Endothelial cell of umbilical vein (primary cell): ENCODE measurements around the gene PPEF1. TPM values are rescaled to one million over a fixed set of nuclear protein-coding genes. Genes with fewer than 3 reads are reported as not detected.
A peak's percentile ranks its signal among the peaks of the same experiment; 100 is the strongest.

Experiments
- BruUV-seq: library from RNA; stranded (reverse); fragments of 400-500 nt; replicated peaks from 2 replicates; lab custom pipeline; 2021; lab: Mats Ljungman, UMichigan
- CTCF ChIA-PET: fragments of 300-600, 350-600 bp; sonication (Branson Sonifier 250); formaldehyde crosslinking; loops from one replicate; lab custom pipeline; 2021; ENCODE audit warnings: antibody characterized with exemption, inconsistent platforms; lab: Charles Lee
- POLR2A ChIA-PET: fragments of 300-600, 350-600 bp; sonication (Branson Sonifier 250); formaldehyde crosslinking; loops from one replicate; lab custom pipeline; 2021; ENCODE audit warnings: antibody characterized with exemption, inconsistent platforms; lab: Charles Lee
- DNase-seq: peaks from one replicate; pipeline ENCODE4 v3.0.0-alpha.2; 2011; ENCODE audit warnings: low read depth, low spot score
- FAIRE-seq: peaks from 2 replicates; lab custom pipeline; 2011; peaks lifted over from hg19 to GRCh38; lab: Jason Lieb, UNC
- H2AFZ ChIP-seq: 2 replicates; pipeline ENCODE4 v1.6.0; 2012; ENCODE audit warnings: low read depth, low read length, control low read depth, inconsistent platforms
- H3K27ac ChIP-seq: 2 replicates; pipeline ENCODE4 v1.5.1; 2011; ENCODE audit warnings: low read depth, mild to moderate bottlenecking, control low read depth, low read length, moderate library complexity; ENCODE audit not compliant: insufficient read depth
- H3K27me3 ChIP-seq, 2 experiments: 2 replicates each; pipeline versions ENCODE4 v1.6.0 to v1.6.1; 2011; ENCODE audit warnings: low read length in 2 of 2, mixed read lengths in 1 of 2; ENCODE audit not compliant: control insufficient read depth in 2 of 2, insufficient read depth in 2 of 2
- H3K36me3 ChIP-seq, 2 experiments: 2 replicates in 1 of 2; 3 replicates in 1 of 2; pipeline ENCODE4 v1.5.1; 2011; ENCODE audit warnings: low read length in 2 of 2, mild to moderate bottlenecking in 1 of 2, moderate library complexity in 1 of 2; ENCODE audit not compliant: control insufficient read depth in 2 of 2, insufficient read depth in 2 of 2; ENCODE audit errors: extremely low read depth in 1 of 2
- H3K4me1 ChIP-seq: 3 replicates; pipeline ENCODE4 v1.5.1; 2011; ENCODE audit warnings: mild to moderate bottlenecking, low read length; ENCODE audit not compliant: control insufficient read depth, insufficient read depth; ENCODE audit errors: extremely low read depth
- H3K4me2 ChIP-seq: 2 replicates; pipeline ENCODE4 v1.6.1; 2011; ENCODE audit warnings: low read length, control low read depth, mixed read lengths; ENCODE audit not compliant: insufficient read depth
- H3K4me3 ChIP-seq, 3 experiments: fragments of 200-600 bp in 1 of 3; sonication (generic), shearing (Covaris generic) in 1 of 3; replicated peaks in 1 of 3; 2 replicates each; pipeline ENCODE4 v1.5.1; 2011 to 2016; ENCODE audit warnings: control low read depth in 3 of 3, low read length in 3 of 3, mild to moderate bottlenecking in 2 of 3, inconsistent platforms in 1 of 3, low read depth in 1 of 3, moderate library complexity in 1 of 3; ENCODE audit not compliant: insufficient read depth in 1 of 3
- H3K79me2 ChIP-seq: 2 replicates; pipeline ENCODE4 v1.6.0; 2012; ENCODE audit warnings: low read length, inconsistent platforms; ENCODE audit not compliant: control insufficient read depth, insufficient read depth
- H3K9ac ChIP-seq: replicated peaks from 2 replicates; pipeline ENCODE3; 2011; ENCODE audit warnings: low read length, control low read depth; ENCODE audit not compliant: insufficient read depth; ENCODE audit errors: extremely low read depth
- H3K9me1 ChIP-seq: replicated peaks from 3 replicates; pipeline ENCODE4 v1.6.0; 2011; ENCODE audit warnings: mild to moderate bottlenecking, low read length; ENCODE audit not compliant: control insufficient read depth, insufficient read depth; ENCODE audit errors: extremely low read depth
- H3K9me3 ChIP-seq: replicated peaks from 2 replicates; pipeline ENCODE4 v1.5.1; 2012; ENCODE audit warnings: low read length, inconsistent platforms; ENCODE audit not compliant: control insufficient read depth, insufficient read depth
- H4K20me1 ChIP-seq: replicated peaks from 2 replicates; pipeline ENCODE3; 2011; ENCODE audit warnings: mild to moderate bottlenecking, low read length; ENCODE audit not compliant: control insufficient read depth, insufficient read depth; ENCODE audit errors: extremely low read depth
- CTCF ChIP-seq, 2 donors: IDR thresholded peaks; 1 replicate in 1 of 2; 2 replicates in 1 of 2; pipeline ENCODE4 v1.5.1; 2011; ENCODE audit warnings: low read length in 2 of 2, mild to moderate bottlenecking in 2 of 2, moderate library complexity in 2 of 2, control low read depth in 1 of 2, inconsistent platforms in 1 of 2, low read depth in 1 of 2; ENCODE audit not compliant: insufficient read depth in 1 of 2; ENCODE audit errors: extremely low read depth in 1 of 2
- EZH2 ChIP-seq: IDR thresholded peaks from 2 replicates; pipeline ENCODE4 v1.6.1; 2012; ENCODE audit warnings: borderline replicate concordance, low read depth, mild to moderate bottlenecking, moderate library complexity, low read length, inconsistent platforms; ENCODE audit not compliant: severe bottlenecking
- FOS ChIP-seq: IDR thresholded peaks from 2 replicates; pipeline ENCODE4 v1.6.1; 2011; ENCODE audit warnings: mild to moderate bottlenecking, low read length, moderate library complexity, borderline replicate concordance; ENCODE audit not compliant: insufficient read depth
- GATA2 ChIP-seq: IDR thresholded peaks from 2 replicates; pipeline ENCODE4 v1.7.0; 2011; ENCODE audit warnings: low read depth, mild to moderate bottlenecking, moderate library complexity, mixed read lengths, low read length; ENCODE audit not compliant: insufficient read length, insufficient read depth
- JUN ChIP-seq: IDR thresholded peaks from 2 replicates; pipeline ENCODE4 v1.6.1; 2011; ENCODE audit warnings: borderline replicate concordance, low read depth; ENCODE audit not compliant: insufficient read length, insufficient read depth
- MAX ChIP-seq: IDR thresholded peaks from 2 replicates; pipeline ENCODE4 v1.6.1; 2011; ENCODE audit not compliant: insufficient read depth, insufficient read length
- MYC ChIP-seq: IDR thresholded peaks from one replicate; pipeline ENCODE4 v1.6.1; 2011; ENCODE audit warnings: mild to moderate bottlenecking, low read depth, low read length
- POLR2A ChIP-seq: IDR thresholded peaks from 2 replicates; pipeline ENCODE4 v1.6.1; 2012; ENCODE audit warnings: low read depth, mild to moderate bottlenecking, control low read depth, low read length
- POLR2AphosphoS5 ChIP-seq: IDR thresholded peaks from 2 replicates; pipeline ENCODE4 v1.6.1; 2012; ENCODE audit warnings: low read depth, mild to moderate bottlenecking, control low read depth, low read length, moderate library complexity; ENCODE audit not compliant: insufficient read depth
- dilution Hi-C: fragments of 300-500 bp; cut with MboI; formaldehyde crosslinking; loops from one replicate; pipeline ENCODE4 v1.15.0; 2019; ENCODE audit warnings: low sequenced_read_pairs; ENCODE audit not compliant: extremely low pct_ligation_motif_present
- intact Hi-C: fragments of 100-400 bp; cut with micrococcal nuclease; formaldehyde crosslinking; loops from one replicate; pipeline ENCODE4 v1.10.0; 2022
- polyA plus RNA-seq, 4 experiments: library from polyadenylated mRNA; depleted of rRNA in 3 of 4; stranded (reverse) in 3 of 4; unstranded in 1 of 4; fragments of >200 nt; gene quantifications; 2 replicates each; pipeline versions ENCODE4 v1.2.1 to v1.2.3, GENCODE V29; 2011 to 2012; ENCODE audit warnings: missing spikeins in 1 of 4
- total RNA-seq: library from RNA; stranded (reverse); gene quantifications from 2 replicates; pipeline ENCODE4 v1.2.3, GENCODE V29; 2021

The PPEF1 gene
- total and polyA plus RNA-seq, 2 donors (not counting 3 experiments of a cell fraction or from before 2014, with no cell fraction given), result not detected

- CTCF ChIA-PET, result no interaction called here
- TF ChIP-seq MYC (no peak), CTCF (IDR thresholded peaks at IDR 0.05; ENCODE audit: extremely low read depth in 1 of 2, insufficient read depth in 1 of 2, low read depth in 1 of 2, low read length in 2 of 2) (no peak), JUN (no peak)
- BruUV-seq, result no TSS peak
- intact Hi-C loops (loop anchor here (10.0 kb wide), 1 partner anchor 663 kb away; no protein-coding TSS in a partner anchor), dilution Hi-C loops (no loop called here)
- H3K9ac ChIP-seq, result no peak within 1 kb of the TSS
- H3K4me1 ChIP-seq, result no peaks in the 10 kb centered on the region
- no peak for FAIRE-seq
- no peaks in the 10 kb centered on the region for H4K20me1 ChIP-seq
- H2AFZ ChIP-seq, result no peak within 1 kb of the TSS
- POLR2A ChIA-PET, result no interaction called here
- H3K27me3 ChIP-seq, result no peaks in the 10 kb centered on the region
- DNase-seq, result no peak
- no peak within 1 kb of the TSS for H3K27ac ChIP-seq
- H3K9me1 ChIP-seq, result no peaks in the 10 kb centered on the region
- no peak within 1 kb of the TSS for H3K4me3 ChIP-seq
- H3K79me2 ChIP-seq, result no peaks in the 10 kb centered on the region
- no peak within 1 kb of the TSS for H3K4me2 ChIP-seq
- H3K36me3 ChIP-seq, result no peaks in the 10 kb centered on the region
- no peaks in the 10 kb centered on the region for H3K9me3 ChIP-seq
These were observed 35.4 kb upstream of the PPEF1 start, which contains the start of gene RS1 for GRCh38 chrX:18672008-18672407. TSS of gene RS1 (minus strand) at chrX:18672108. CDS start at chrX:18672068, 40 bp downstream.

- POLR2A ChIA-PET, result no interaction called here
- Histone ChIP-seq H3K79me2 (no peaks in the 10 kb centered on the region), H3K36me3 (no peaks in the 10 kb centered on the region), H3K9ac (peak overlapping the region; percentile 4), H3K4me1 (no peaks in the 10 kb centered on the region), H4K20me1 (no peaks in the 10 kb centered on the region), H3K27ac (no peak overlapping the region), H3K27me3 (no peaks in the 10 kb centered on the region), H3K4me3 (peak overlapping the region; percentile 42 to 76 (median 70)), H3K9me3 (no peaks in the 10 kb centered on the region), H2AFZ (peak overlapping the region; percentile 79), H3K4me2 (peak overlapping the region; percentile 67), H3K9me1 (no peaks in the 10 kb centered on the region)
- CTCF ChIA-PET, result no interaction called here
- intact Hi-C loops, result loop anchor here (2.0 to 10.0 kb wide), 2 partner anchors 250 to 660 kb away; partner anchors contain the start of gene CDKL5
- TF ChIP-seq GATA2 (no peak), EZH2 (no peak), MYC (no peak), POLR2A (no peak), POLR2AphosphoS5 (no peak), JUN (no peak), FOS (no peak), MAX (no peak), CTCF (IDR thresholded peaks at IDR 0.05; ENCODE audit: extremely low read depth in 1 of 2, insufficient read depth in 1 of 2, low read depth in 1 of 2, low read length in 2 of 2) (no peak)
- no TSS peak for BruUV-seq
- peak; percentile 4 for DNase-seq
- no peak for FAIRE-seq
- dilution Hi-C loops, result no loop called here
These were observed 33.0 kb upstream of the PPEF1 start for GRCh38 chrX:18674417-18674787.
